Spleen (tissue), 7 donors: Measurements from ENCODE around the gene PLOD2.

Source experiments
- POLR2A ChIP-seq, 3 donors: fragments of 450-650 bp; IDR thresholded peaks; one replicate each; pipeline ENCODE4 v1.5.1; 2017; ENCODE audit warnings: antibody characterized with exemption in 3 of 3, mild to moderate bottlenecking in 1 of 3
- POLR2AphosphoS5 ChIP-seq, 3 donors: sonication (generic); formaldehyde crosslinking; IDR thresholded peaks; one replicate each; pipeline ENCODE4 v1.5.1; 2017; ENCODE audit warnings: antibody characterized with exemption in 3 of 3
- TF ChIP-seq, protein P1 (sequence below), 11 experiments: fragments of 200-600 bp in 7 of 11; fragments of 450-650 bp in 4 of 11; sonication (generic) in 4 of 11; IDR thresholded peaks in 8 of 11; conservative IDR thresholded peaks in 3 of 11; 1 replicate in 7 of 11; 2 replicates in 4 of 11; pipeline versions ENCODE4 v1.4.0 to v1.8.0; 2016 to 2021; ENCODE audit warnings: antibody characterized with exemption in 11 of 11, inconsistent platforms in 4 of 11, mild to moderate bottlenecking in 1 of 11
- donor health status: DM: no; HTN: no; CAD: no; lungs with moderate emphysema.
- donor health status: DM: no; HTN: no; CAD: no.
- donor health status: DM: no; HTN: no; CAD: no.

GRCh38 chr3:146106986-146107385, 54.0 kb downstream of the PLOD2 start:
- no peak for TF ChIP-seq POLR2A (IDR thresholded peaks at IDR 0.05)
- no peak for TF ChIP-seq POLR2AphosphoS5 (IDR thresholded peaks at IDR 0.05)
- TF ChIP-seq, protein P1, sequence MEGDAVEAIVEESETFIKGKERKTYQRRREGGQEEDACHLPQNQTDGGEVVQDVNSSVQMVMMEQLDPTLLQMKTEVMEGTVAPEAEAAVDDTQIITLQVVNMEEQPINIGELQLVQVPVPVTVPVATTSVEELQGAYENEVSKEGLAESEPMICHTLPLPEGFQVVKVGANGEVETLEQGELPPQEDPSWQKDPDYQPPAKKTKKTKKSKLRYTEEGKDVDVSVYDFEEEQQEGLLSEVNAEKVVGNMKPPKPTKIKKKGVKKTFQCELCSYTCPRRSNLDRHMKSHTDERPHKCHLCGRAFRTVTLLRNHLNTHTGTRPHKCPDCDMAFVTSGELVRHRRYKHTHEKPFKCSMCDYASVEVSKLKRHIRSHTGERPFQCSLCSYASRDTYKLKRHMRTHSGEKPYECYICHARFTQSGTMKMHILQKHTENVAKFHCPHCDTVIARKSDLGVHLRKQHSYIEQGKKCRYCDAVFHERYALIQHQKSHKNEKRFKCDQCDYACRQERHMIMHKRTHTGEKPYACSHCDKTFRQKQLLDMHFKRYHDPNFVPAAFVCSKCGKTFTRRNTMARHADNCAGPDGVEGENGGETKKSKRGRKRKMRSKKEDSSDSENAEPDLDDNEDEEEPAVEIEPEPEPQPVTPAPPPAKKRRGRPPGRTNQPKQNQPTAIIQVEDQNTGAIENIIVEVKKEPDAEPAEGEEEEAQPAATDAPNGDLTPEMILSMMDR (IDR thresholded peaks at IDR 0.05 in 8 of 11, conservative IDR thresholded peaks at IDR 0.05 in 3 of 11) = no peak
